ENCODE data around the gene NMRAL1. TPM values are rescaled to one million over a fixed set of nuclear protein-coding genes. Genes with fewer than 3 reads are reported as not detected.

Gene NMRAL1
- total RNA-seq, 1 donor from 2014 or later: 42.4 TPM

DNA sequence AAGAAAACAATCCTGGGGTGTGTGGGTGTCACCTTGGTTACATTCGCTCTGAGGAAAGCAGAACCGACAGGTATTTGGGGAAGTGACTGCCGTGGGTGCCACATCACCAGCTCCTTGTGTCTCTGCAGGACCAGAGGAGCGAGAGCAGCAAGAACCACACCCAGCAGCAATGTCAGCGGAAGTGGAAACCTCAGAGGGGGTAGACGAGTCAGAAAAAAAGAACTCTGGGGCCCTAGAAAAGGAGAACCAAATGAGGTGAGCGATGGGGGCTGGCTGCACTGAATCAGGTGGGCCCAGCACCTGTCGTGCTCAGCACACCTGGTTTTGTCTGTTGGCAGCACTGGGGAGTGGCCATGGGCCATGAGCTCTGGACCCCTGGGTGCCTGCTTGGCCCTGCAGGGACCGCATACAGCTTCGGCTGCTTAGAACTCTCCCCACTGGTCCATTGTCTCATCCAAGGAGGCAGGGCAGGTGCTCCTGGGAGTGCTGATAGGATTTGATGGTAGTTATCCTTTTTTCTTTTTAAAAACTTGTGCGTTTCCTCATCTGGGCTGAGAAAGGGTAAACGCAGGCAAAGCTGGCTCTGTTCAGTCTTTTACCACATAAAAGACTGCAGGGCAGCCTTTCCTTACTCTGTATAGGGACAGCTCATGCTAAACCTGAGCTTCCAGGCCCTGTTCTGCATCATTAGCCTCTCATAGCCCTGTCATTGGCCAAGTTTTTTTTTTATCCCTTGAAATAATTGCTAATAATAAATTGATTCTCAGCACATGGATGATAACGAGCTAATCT, 31.1 kb upstream of the NMRAL1 start:
- TF ChIP-seq, protein P1, sequence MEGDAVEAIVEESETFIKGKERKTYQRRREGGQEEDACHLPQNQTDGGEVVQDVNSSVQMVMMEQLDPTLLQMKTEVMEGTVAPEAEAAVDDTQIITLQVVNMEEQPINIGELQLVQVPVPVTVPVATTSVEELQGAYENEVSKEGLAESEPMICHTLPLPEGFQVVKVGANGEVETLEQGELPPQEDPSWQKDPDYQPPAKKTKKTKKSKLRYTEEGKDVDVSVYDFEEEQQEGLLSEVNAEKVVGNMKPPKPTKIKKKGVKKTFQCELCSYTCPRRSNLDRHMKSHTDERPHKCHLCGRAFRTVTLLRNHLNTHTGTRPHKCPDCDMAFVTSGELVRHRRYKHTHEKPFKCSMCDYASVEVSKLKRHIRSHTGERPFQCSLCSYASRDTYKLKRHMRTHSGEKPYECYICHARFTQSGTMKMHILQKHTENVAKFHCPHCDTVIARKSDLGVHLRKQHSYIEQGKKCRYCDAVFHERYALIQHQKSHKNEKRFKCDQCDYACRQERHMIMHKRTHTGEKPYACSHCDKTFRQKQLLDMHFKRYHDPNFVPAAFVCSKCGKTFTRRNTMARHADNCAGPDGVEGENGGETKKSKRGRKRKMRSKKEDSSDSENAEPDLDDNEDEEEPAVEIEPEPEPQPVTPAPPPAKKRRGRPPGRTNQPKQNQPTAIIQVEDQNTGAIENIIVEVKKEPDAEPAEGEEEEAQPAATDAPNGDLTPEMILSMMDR (IDR thresholded peaks at IDR 0.05): no peak
- Mint-ChIP-seq H3K27ac (peak overlapping the region; percentile 93), H3K4me1 (peaks cover 42% of the 10 kb centered on the region), H3K27me3 (no peaks in the 10 kb centered on the region), H3K4me3 (peak overlapping the region; percentile 29), H3K36me3 (ENCODE audit: low read depth) (peaks cover 30% of the 10 kb centered on the region), H3K9me3 (no peaks in the 10 kb centered on the region)
- ATAC-seq (ENCODE audit: low read depth): peak; percentile 95
- peak; percentile 63 for DNase-seq
- POLR2A ChIA-PET: interaction anchor here (0.5 to 3.4 kb wide), 17 partner anchors 11 to 528 kb away, joined by 3 to 23 read pairs (median 4); partner anchors contain the start of genes CDIP1, CORO7, HMOX2 and MGRN1
- CTCF ChIA-PET: interaction anchor here (0.6 to 5.2 kb wide), 17 partner anchors 9 to 450 kb away, joined by 3 to 116 read pairs (median 5); partner anchors contain the start of genes ANKS3, CDIP1, DNAAF8 and HMOX2
- intact Hi-C loops (cut with micrococcal nuclease): loop anchor here (1.0 to 5.0 kb wide), 10 partner anchors 29 to 587 kb away; partner anchors contain the start of genes CDIP1, GLYR1, HMOX2 and MGRN1

DNA sequence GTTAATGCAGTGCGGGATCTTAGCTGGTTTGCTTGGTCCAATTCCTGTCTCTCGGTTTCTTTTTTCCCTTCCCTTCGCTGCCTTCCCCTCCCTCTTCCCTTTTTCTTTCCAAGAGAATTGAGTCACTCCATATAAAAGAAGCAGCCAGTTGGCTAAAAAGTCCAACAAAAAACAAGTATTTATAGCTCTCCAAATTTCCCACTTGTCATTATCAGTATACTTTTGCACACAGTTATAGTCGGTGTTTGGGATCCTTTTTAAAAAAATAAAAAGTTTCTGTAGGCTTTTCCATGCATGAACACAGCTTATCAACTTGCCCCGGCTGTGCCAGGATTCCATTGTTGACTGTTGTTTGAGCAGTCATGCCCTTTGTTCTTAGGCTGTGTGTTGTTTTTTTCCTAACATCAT, 26.6 kb upstream of the NMRAL1 start:
- Mint-ChIP-seq H3K9me3 (no peaks in the 10 kb centered on the region), H3K4me1 (peaks cover 39% of the 10 kb centered on the region), H3K27me3 (no peaks in the 10 kb centered on the region), H3K36me3 (ENCODE audit: low read depth) (peaks cover 13% of the 10 kb centered on the region), H3K27ac (no peak overlapping the region), H3K4me3 (no peak overlapping the region)
- TF ChIP-seq, protein P1 (IDR thresholded peaks at IDR 0.05): no peak
- CTCF ChIA-PET: interaction anchor here (1.2 kb wide), 1 partner anchor 98 kb away, joined by 3 read pairs; no protein-coding TSS in a partner anchor
- no peak for DNase-seq
- ATAC-seq (ENCODE audit: low read depth): no peak
- intact Hi-C loops (cut with micrococcal nuclease): no loop called here
- POLR2A ChIA-PET: interaction anchor here (1.5 kb wide), 1 partner anchor 24 kb away, joined by 8 read pairs; the partner anchor contains the start of gene HMOX2

DNA sequence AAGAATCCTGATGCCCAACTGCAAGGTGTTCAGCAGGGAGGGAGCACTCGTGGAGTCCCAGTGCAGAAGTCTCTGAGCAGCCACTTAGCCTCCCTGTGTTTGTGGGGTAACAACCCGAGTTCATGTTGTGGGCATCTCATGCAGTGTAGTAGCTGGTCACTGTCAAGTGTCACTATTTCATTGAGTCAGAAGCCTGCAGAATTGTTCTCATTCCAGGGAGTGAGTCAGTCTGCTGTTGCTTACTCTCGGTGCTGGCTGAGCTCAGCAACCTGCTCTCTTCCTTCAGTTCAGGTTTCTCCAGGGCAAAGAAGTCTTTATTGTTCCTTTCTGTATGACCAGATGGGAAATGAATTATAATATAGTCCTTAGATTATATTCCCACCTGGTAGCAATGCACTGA, 25.8 kb upstream of the NMRAL1 start:
- Mint-ChIP-seq H3K9me3 (no peaks in the 10 kb centered on the region), H3K27me3 (no peaks in the 10 kb centered on the region), H3K36me3 (ENCODE audit: low read depth) (peaks cover 13% of the 10 kb centered on the region), H3K4me3 (no peak overlapping the region), H3K27ac (no peak overlapping the region), H3K4me1 (peaks cover 31% of the 10 kb centered on the region)
- DNase-seq (no peak), ATAC-seq (ENCODE audit: low read depth) (no peak)
- POLR2A ChIA-PET: interaction anchor here (1.5 kb wide), 1 partner anchor 24 kb away, joined by 8 read pairs; the partner anchor contains the start of gene HMOX2
- TF ChIP-seq, protein P1 (IDR thresholded peaks at IDR 0.05): no peak
- intact Hi-C loops (cut with micrococcal nuclease): no loop called here
- CTCF ChIA-PET: interaction anchor here (0.7 to 1.2 kb wide), 2 partner anchors 67 to 97 kb away, joined by 3 read pairs; no protein-coding TSS in a partner anchor

DNA sequence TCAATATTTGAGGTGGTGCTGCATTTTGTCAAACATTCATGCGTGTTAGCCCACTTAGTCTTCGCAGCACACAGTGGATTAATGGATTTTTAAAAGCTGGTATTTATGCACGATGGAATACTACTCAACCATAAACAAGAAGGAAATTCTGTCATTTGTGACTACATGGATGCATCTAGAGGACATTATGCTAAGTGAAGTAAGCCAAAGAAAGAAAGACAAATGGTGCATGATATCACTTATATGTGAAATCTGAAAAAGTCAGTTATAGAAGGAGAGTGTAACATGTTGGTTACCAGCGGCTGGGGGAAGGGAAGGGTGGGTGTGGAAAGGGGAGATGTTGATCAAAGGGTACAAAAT, 24.8 kb upstream of the NMRAL1 start:
- Mint-ChIP-seq H3K4me3 (no peak overlapping the region), H3K9me3 (no peaks in the 10 kb centered on the region), H3K27ac (no peak overlapping the region), H3K4me1 (peaks cover 22% of the 10 kb centered on the region), H3K36me3 (ENCODE audit: low read depth) (peaks cover 13% of the 10 kb centered on the region), H3K27me3 (no peaks in the 10 kb centered on the region)
- intact Hi-C loops (cut with micrococcal nuclease): no loop called here
- TF ChIP-seq, protein P1 (IDR thresholded peaks at IDR 0.05): no peak
- DNase-seq: no peak
- no peak for ATAC-seq (ENCODE audit: low read depth)
- CTCF ChIA-PET: no interaction called here
- POLR2A ChIA-PET: no interaction called here

DNA sequence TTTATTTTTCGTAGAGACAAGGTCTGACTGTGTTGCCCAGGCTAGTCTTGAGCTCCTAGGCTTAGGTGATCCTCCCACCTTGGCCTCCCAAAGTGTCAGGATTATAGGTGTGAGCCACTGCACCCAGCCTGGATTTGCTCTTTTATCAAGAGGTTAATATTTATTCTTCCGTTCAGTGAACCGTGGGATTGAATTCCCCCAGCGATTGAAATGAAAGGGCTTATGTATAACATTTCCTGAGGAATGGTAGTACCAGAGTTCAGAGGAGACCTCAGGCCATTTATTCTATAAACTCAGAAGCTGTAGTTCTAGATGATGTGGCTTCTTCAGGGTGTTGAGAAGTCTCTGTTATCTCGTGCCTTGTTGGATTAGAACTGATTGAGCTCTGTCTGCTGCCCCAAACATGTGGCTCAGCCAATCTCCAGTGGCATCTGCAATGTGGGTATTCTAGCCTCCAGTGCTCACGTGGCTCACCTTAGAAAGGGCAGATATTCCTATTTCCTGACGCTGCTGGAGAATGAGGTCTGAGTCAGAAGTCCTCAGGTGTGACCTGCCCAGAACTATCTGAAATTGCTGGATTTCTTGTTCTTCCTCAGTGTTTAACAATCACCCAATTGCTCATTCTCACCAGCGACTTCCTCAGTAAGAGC, 24.2 kb upstream of the NMRAL1 start:
- Mint-ChIP-seq H3K36me3 (ENCODE audit: low read depth) (peaks cover 13% of the 10 kb centered on the region), H3K4me3 (no peak overlapping the region), H3K27me3 (no peaks in the 10 kb centered on the region), H3K9me3 (no peaks in the 10 kb centered on the region), H3K4me1 (peaks cover 17% of the 10 kb centered on the region), H3K27ac (no peak overlapping the region)
- TF ChIP-seq, protein P1 (IDR thresholded peaks at IDR 0.05): no peak
- ChIA-PET POLR2A (no interaction called here), CTCF (no interaction called here)
- no peak for DNase-seq
- no peak for ATAC-seq (ENCODE audit: low read depth)
- intact Hi-C loops (cut with micrococcal nuclease): no loop called here

Data from activated B cell treated with CpG ODN at 0.5 μM for 24 hours (primary cell).